Measurements from ENCODE around the gene PPFIA1.

Gene PPFIA1

DNA sequence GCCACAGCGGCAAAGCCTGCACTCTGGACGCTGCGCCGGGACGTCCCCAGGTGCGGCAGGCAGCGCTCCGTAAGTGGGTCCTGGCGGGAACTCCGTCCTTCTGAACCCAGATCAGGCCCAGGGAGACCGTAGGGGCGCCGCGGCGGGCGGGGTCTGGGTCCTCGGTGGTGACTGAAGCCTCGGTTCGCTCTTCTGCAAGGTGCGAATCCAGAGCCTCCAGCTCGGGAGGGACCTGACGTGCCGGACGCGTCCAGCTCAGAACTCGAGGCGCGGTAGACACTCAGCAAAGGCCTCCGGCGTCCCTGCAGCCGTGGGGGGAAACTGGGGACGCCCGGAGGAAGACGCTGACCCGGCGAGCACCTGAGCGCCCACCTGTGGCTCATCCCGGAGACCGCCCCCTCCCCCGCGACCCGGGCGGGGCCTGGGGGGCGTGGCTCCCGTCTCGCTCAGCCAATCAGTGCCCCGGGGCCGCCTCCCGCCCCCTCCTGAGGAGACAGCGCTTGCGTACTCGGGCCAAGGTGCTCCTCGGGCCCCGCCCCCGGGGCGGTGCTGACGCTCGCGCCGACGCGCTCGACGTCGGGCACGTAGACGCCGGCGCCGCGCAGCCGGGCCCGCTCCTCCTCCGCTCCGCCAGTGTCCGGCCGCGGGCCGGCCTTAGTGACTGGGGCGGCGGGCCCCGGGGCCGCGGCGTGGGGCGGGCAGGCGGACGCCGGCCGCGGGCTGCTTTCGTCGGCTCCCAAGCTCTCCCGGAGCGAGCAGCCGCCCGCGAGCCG is at the start of gene PPFIA1:
PPFIA1 (plus strand) TSS at position 587 of the 773 bp plus-strand sequence. CDS start 1,483 bp downstream, outside the sequence.
- Histone ChIP-seq H3K9ac (ENCODE audit: low read length) (peak within 1 kb of the TSS; percentile 66), H4K20me1 (ENCODE audit: insufficient read depth, low read length) (peaks cover 12% of the 10 kb centered on the region), H3K27me3 (ENCODE audit: low read depth, low read length) (peaks cover 7% of the 10 kb centered on the region; the same call in 1 of the 2 replicates), H3K4me3 (ENCODE audit: low read length) (peak within 1 kb of the TSS; percentile 83), H3K79me2 (ENCODE audit: low read length) (peaks cover 29% of the 10 kb centered on the region), H3K4me2 (ENCODE audit: low read length) (peak within 1 kb of the TSS; percentile 100), H3K27ac (ENCODE audit: low read length) (no peak within 1 kb of the TSS), H3K36me3 (replicated peaks; ENCODE audit: low read depth, low read length) (peaks cover 23% of the 10 kb centered on the region), H3K4me1 (ENCODE audit: low read length) (peaks cover 16% of the 10 kb centered on the region), H3K9me3 (ENCODE audit: insufficient read depth, low read length) (no peaks in the 10 kb centered on the region), H2AFZ (ENCODE audit: low read depth, low read length) (peak within 1 kb of the TSS; percentile 67)
- TF ChIP-seq EZH2phosphoT487 (IDR thresholded peaks at IDR 0.05; ENCODE audit: low read depth) (no peak), CTCF (IDR thresholded peaks at IDR 0.05; ENCODE audit: low read depth, low read length) (no peak; the same call in 1 of the 2 replicates)

DNA sequence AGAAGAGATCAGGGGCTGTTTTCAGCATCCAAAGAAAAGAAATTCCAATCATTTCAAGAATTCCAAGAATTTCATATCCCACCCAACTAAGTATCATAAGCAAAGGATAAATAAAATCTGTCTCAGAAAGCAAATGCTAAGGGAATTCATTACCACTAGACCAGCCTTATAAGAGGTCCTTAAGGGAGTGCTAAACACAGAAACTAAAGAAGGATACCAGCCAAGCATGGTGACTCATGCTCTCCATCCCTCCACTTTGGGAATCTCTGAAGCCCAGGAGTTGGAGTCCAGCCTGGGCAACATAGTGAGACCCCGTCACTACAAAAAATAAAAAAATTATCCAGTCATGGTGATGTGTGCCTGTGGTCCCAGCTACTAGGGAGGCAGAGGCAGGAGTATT is 49.6 kb upstream of the PPFIA1 start:
- Histone ChIP-seq H2AFZ (ENCODE audit: low read depth, low read length) (no peak overlapping the region), H3K27me3 (ENCODE audit: low read depth, low read length) (peaks cover 30% of the 10 kb centered on the region), H3K79me2 (ENCODE audit: low read length) (no peaks in the 10 kb centered on the region), H3K27ac (ENCODE audit: low read length) (no peak overlapping the region), H3K9ac (ENCODE audit: low read length) (no peak overlapping the region), H3K36me3 (replicated peaks; ENCODE audit: low read depth, low read length) (no peaks in the 10 kb centered on the region), H4K20me1 (ENCODE audit: insufficient read depth, low read length) (no peaks in the 10 kb centered on the region), H3K4me3 (ENCODE audit: low read length) (no peak overlapping the region), H3K4me1 (ENCODE audit: low read length) (no peaks in the 10 kb centered on the region), H3K9me3 (ENCODE audit: insufficient read depth, low read length) (no peaks in the 10 kb centered on the region), H3K4me2 (ENCODE audit: low read length) (no peak overlapping the region)
- TF ChIP-seq CTCF (IDR thresholded peaks at IDR 0.05; ENCODE audit: low read depth, low read length) (no peak), EZH2phosphoT487 (IDR thresholded peaks at IDR 0.05; ENCODE audit: low read depth) (no peak)

GRCh38 chr11:70225681-70226177 is 44.8 kb upstream of the PPFIA1 start:
- H3K36me3 ChIP-seq (replicated peaks; ENCODE audit: low read depth, low read length): no peaks in the 10 kb centered on the region
- no peaks in the 10 kb centered on the region for H3K79me2 ChIP-seq (ENCODE audit: low read length)
- no peak overlapping the region for H3K4me2 ChIP-seq (ENCODE audit: low read length)
- no peak overlapping the region for H3K4me3 ChIP-seq (ENCODE audit: low read length)
- no peaks in the 10 kb centered on the region for H3K9me3 ChIP-seq (ENCODE audit: insufficient read depth, low read length)
- no peak overlapping the region for H3K9ac ChIP-seq (ENCODE audit: low read length)
- H2AFZ ChIP-seq (ENCODE audit: low read depth, low read length): no peak overlapping the region
- no peak overlapping the region for H3K27ac ChIP-seq (ENCODE audit: low read length)
- peaks cover 25% of the 10 kb centered on the region for H3K27me3 ChIP-seq (ENCODE audit: low read depth, low read length)
- H4K20me1 ChIP-seq (ENCODE audit: insufficient read depth, low read length): no peaks in the 10 kb centered on the region
- TF ChIP-seq CTCF (IDR thresholded peaks at IDR 0.05; ENCODE audit: low read depth, low read length) (no peak), EZH2phosphoT487 (IDR thresholded peaks at IDR 0.05; ENCODE audit: low read depth) (no peak)
- H3K4me1 ChIP-seq (ENCODE audit: low read length): no peaks in the 10 kb centered on the region

- H3K4me1 ChIP-seq (ENCODE audit: low read length): no peaks in the 10 kb centered on the region
- H3K27me3 ChIP-seq (ENCODE audit: low read depth, low read length): peaks cover 22% of the 10 kb centered on the region
- no peak overlapping the region for H3K4me2 ChIP-seq (ENCODE audit: low read length)
- H3K9ac ChIP-seq (ENCODE audit: low read length): no peak overlapping the region
- H3K4me3 ChIP-seq (ENCODE audit: low read length): no peak overlapping the region
- no peaks in the 10 kb centered on the region for H3K36me3 ChIP-seq (replicated peaks; ENCODE audit: low read depth, low read length)
- no peaks in the 10 kb centered on the region for H3K9me3 ChIP-seq (ENCODE audit: insufficient read depth, low read length)
- no peak overlapping the region for H2AFZ ChIP-seq (ENCODE audit: low read depth, low read length)
- H3K27ac ChIP-seq (ENCODE audit: low read length): no peak overlapping the region
- H3K79me2 ChIP-seq (ENCODE audit: low read length): no peaks in the 10 kb centered on the region
- no peaks in the 10 kb centered on the region for H4K20me1 ChIP-seq (ENCODE audit: insufficient read depth, low read length)
- TF ChIP-seq EZH2phosphoT487 (IDR thresholded peaks at IDR 0.05; ENCODE audit: low read depth) (no peak), CTCF (IDR thresholded peaks at IDR 0.05; ENCODE audit: low read depth, low read length) (no peak)
Measured at GRCh38 chr11:70226183-70226582, 44.3 kb upstream of the PPFIA1 start.
